Activated CD8-positive, alpha-beta T cell treated with anti-CD3 and anti-CD28 coated beads for 36 hours (primary cell): ENCODE results near the gene CTBP1. TPM values are rescaled to one million over a fixed set of nuclear protein-coding genes. Genes with fewer than 3 reads are reported as not detected.

Source experiments
- ATAC-seq: fragments of 200-7000 bp; cut with Tn5 transposase; one replicate; pipeline ENCODE4 v1.10.0; 2021; ENCODE audit warnings: mild to moderate bottlenecking, moderate library complexity
- CTCF ChIA-PET: fragments of 350-600 bp; sonication (Branson Sonifier 250); formaldehyde crosslinking; loops from one replicate; lab custom pipeline; 2021; ENCODE audit warnings: antibody characterized with exemption; lab: Charles Lee
- POLR2A ChIA-PET: fragments of 350-600 bp; sonication (Branson Sonifier 250); formaldehyde crosslinking; loops from one replicate; lab custom pipeline; 2021; ENCODE audit warnings: antibody characterized with exemption; lab: Charles Lee
- DNase-seq: peaks from one replicate; pipeline ENCODE4 v3.0.0-alpha.2; 2020
- H3K27ac Mint-ChIP-seq: one replicate; pipeline ENCODE4 v1.8.0; 2021; ENCODE audit warnings: mild to moderate bottlenecking, mixed read lengths
- H3K27me3 Mint-ChIP-seq: one replicate; pipeline ENCODE4 v1.8.0; 2021; ENCODE audit warnings: mixed read lengths
- H3K36me3 Mint-ChIP-seq: one replicate; pipeline ENCODE4 v1.8.0; 2021; ENCODE audit warnings: low read depth, mixed read lengths
- H3K4me1 Mint-ChIP-seq: one replicate; pipeline ENCODE4 v1.8.0; 2021; ENCODE audit warnings: low read depth, mixed read lengths
- H3K4me3 Mint-ChIP-seq: one replicate; pipeline ENCODE4 v1.8.0; 2021; ENCODE audit warnings: mild to moderate bottlenecking, moderate library complexity, mixed read lengths
- H3K9me3 Mint-ChIP-seq: one replicate; pipeline ENCODE4 v1.8.0; 2021; ENCODE audit warnings: mixed read lengths
- intact Hi-C: fragments of 100-400 bp; cut with micrococcal nuclease; formaldehyde crosslinking; loops from one replicate; pipeline ENCODE4 v1.10.0; 2022
- total RNA-seq, 2 experiments: library from RNA; stranded (reverse); gene quantifications; one replicate each; pipeline ENCODE4 v1.2.3, GENCODE V29; 2021
- TF ChIP-seq, protein P1 (sequence below): fragments of 200-600 bp; IDR thresholded peaks from one replicate; pipeline ENCODE4 v1.8.0; 2022; ENCODE audit warnings: antibody characterized with exemption, mild to moderate bottlenecking

The CTBP1 gene
- total RNA-seq, 2 experiments from 2014 or later, result 136 TPM

DNA sequence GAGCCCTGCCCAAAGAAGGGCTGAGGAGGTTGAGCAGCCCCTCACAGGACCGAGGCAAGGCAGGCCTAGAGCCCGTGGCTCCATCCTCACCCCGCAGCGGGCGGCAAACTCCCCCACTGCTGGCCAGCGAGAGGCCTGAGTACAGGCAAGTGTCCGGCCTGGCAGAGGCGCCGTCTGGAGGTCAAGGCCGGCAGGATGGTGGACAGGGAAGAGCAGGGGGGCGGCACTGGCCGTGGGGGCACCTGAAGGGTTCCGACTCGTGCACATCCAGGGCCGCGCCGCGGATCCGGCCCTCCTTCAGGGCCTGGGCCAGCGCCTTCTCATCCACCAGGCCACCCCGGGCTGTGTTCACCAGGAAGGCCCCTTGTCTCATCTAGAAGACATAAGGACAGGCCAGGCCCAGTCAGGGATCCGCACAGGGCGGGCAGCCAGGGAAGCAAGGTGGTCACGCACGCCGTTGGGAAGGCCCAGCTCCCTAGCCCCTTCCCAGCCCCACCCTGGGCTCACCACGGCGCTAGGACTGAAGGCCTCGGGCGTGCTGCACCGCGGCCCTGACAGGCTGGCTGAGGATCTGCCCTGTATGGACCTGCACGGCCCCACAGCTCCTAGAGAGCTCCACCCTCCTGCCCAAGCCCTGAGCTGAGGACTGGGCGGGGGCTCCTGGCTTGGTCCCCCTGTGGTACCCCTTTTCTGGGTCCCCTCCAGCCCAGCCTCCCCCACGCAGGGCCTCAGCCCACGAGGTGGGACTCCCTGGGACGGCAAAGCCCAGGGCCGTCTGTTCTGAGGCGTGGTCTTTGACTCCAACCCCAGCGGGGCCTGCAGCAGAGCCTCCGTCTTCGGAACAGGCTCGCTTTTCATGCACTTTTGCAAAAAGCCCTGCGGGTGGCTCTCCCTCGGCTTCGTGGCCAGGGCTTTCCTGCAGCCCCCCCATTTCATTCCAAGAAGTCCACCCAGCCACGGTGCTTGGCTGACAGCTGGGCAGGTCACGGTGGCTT is 34.5 kb downstream of the CTBP1 start:
- peaks cover 35% of the 10 kb centered on the region for H3K4me1 Mint-ChIP-seq
- H3K27me3 Mint-ChIP-seq, result no peaks in the 10 kb centered on the region
- H3K4me3 Mint-ChIP-seq, result no peak overlapping the region
- CTCF ChIA-PET, result no interaction called here
- POLR2A ChIA-PET, result interaction anchor here (0.7 to 4.4 kb wide), 3 partner anchors 12 to 33 kb away, joined by 3 to 21 read pairs (median 3); no protein-coding TSS in a partner anchor
- no peaks in the 10 kb centered on the region for H3K9me3 Mint-ChIP-seq
- DNase-seq, result no peak
- intact Hi-C loops, result no loop called here
- no peak overlapping the region for H3K27ac Mint-ChIP-seq
- ATAC-seq, result no peak
- TF ChIP-seq, protein P1, sequence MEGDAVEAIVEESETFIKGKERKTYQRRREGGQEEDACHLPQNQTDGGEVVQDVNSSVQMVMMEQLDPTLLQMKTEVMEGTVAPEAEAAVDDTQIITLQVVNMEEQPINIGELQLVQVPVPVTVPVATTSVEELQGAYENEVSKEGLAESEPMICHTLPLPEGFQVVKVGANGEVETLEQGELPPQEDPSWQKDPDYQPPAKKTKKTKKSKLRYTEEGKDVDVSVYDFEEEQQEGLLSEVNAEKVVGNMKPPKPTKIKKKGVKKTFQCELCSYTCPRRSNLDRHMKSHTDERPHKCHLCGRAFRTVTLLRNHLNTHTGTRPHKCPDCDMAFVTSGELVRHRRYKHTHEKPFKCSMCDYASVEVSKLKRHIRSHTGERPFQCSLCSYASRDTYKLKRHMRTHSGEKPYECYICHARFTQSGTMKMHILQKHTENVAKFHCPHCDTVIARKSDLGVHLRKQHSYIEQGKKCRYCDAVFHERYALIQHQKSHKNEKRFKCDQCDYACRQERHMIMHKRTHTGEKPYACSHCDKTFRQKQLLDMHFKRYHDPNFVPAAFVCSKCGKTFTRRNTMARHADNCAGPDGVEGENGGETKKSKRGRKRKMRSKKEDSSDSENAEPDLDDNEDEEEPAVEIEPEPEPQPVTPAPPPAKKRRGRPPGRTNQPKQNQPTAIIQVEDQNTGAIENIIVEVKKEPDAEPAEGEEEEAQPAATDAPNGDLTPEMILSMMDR, result no peak
- H3K36me3 Mint-ChIP-seq, result peaks cover 32% of the 10 kb centered on the region

DNA sequence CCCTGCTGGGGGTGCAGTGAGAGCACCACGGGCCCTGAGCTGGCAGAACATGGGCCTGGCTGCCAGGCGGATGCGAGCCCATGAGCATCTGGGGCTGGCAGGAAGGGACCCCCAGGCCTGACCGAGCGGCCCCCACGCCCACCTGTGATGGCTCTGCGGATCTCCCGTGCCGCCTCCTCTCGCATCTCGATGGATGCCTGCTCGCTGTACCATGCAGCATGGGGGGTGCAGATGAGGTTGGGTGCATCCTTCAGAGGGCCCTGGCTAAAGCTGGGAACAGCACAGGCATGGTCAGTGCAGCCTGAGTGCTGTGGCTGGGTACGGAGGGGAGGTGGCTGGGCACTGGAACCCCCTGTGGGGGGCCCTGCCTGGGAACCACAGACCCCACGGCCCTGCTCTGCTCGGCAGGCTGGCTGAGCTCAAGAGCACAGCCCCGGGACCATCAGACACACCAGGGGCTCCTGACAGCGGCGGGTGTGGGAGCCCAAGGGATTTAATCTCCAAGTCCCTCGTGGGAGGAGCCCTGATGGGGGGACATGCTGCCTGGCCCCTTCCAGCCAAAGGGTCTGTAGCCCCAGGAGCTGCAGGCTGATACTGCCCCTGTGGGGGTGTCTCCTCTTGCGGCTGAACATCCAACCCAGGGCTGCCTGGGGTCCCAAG is 35.5 kb downstream of the CTBP1 start:
- TF ChIP-seq, protein P1, result no peak
- H3K27ac Mint-ChIP-seq, result no peak overlapping the region
- no peak for ATAC-seq
- peaks cover 30% of the 10 kb centered on the region for H3K4me1 Mint-ChIP-seq
- ChIA-PET CTCF (no interaction called here), POLR2A (interaction anchor here (0.5 to 0.9 kb wide), 3 partner anchors 10 to 142 kb away, joined by 3 to 4 read pairs (median 3); no protein-coding TSS in a partner anchor)
- intact Hi-C loops, result no loop called here
- no peaks in the 10 kb centered on the region for H3K9me3 Mint-ChIP-seq
- DNase-seq, result no peak
- H3K27me3 Mint-ChIP-seq, result no peaks in the 10 kb centered on the region
- peaks cover 25% of the 10 kb centered on the region for H3K36me3 Mint-ChIP-seq
- no peak overlapping the region for H3K4me3 Mint-ChIP-seq

DNA sequence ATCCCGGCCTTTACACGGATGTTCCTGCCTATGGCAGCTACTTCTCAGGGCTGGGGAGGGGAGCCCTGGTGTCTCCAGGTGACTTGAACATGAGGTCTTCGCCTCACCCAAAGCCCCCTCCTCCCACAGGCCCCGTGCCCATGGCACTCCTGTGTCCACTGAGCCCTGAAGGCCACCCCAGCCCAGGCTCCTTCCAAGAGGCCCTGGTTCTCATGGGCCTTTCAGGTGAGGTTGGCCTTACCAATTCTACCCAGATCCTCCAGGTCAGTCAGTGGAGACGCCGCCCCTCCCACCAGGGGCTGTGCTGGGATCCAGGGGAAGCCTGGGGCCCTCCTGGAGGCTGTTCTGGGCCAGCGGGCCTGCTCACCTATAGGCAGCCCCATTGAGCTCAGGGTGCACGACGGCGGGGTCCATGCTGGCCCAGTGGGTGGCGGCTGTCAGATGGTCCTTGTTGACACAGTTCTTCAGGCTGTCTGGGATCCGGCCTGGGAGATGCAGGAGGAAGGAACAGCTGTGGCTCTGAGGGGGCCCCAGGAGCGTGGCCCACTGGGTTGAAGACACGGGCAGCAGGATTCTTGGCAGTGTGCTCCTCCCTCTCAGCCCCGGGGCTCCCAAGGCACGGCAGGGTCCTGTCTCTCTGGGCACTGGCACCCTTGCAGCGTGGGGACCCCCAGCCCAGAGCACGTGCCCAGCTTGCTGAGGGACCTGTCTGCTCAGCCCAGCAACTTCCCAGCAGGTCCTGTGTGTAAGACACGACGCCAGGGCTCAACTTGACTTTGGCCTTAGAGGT is 36.2 kb downstream of the CTBP1 start:
- CTCF ChIA-PET, result no interaction called here
- H3K36me3 Mint-ChIP-seq, result peaks cover 23% of the 10 kb centered on the region
- no peaks in the 10 kb centered on the region for H3K27me3 Mint-ChIP-seq

DNA sequence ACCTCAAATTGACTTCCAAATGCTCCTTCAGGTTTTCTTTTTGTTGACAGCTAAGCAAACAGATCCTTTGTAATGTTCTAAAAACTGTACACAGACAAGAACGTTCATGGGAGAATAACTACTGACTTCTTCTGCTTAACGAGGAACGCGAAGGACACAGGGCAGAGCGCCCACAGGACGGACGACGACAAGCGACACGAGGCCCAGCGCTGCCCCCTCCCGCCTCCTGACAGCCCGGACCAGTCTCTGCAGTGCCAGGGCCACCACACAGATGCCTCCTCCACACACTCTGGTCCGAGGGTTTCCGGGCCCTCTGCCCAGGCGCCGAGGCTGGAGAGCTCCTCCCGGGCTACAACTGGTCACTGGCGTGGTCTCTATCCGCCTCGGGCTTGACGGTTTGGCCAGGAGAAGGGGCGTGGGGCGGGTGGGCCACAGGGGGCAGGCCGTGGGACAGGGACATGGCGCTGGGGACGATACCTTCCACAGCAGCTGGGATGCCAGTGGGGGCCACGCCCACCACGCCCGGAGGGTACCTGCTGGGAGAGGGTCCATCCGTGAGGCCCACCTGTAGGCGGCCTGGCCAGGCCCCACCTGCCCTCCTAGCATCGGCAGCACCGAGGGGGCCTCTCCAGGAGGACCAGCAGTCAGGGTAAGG is 36.9 kb downstream of the CTBP1 start:
- POLR2A ChIA-PET, result no interaction called here
- no peaks in the 10 kb centered on the region for H3K9me3 Mint-ChIP-seq
- intact Hi-C loops, result no loop called here
- peaks cover 18% of the 10 kb centered on the region for H3K4me1 Mint-ChIP-seq
- no peaks in the 10 kb centered on the region for H3K27me3 Mint-ChIP-seq
- no peak for ATAC-seq
- CTCF ChIA-PET, result no interaction called here
- H3K4me3 Mint-ChIP-seq, result no peak overlapping the region
- no peak overlapping the region for H3K27ac Mint-ChIP-seq
- TF ChIP-seq, protein P1, result no peak
- H3K36me3 Mint-ChIP-seq, result peaks cover 16% of the 10 kb centered on the region
- no peak for DNase-seq

More for the DNA sequence above, 36.2 kb downstream of the CTBP1 start:
- Mint-ChIP-seq H3K27ac (no peak overlapping the region), H3K4me3 (no peak overlapping the region), H3K9me3 (no peaks in the 10 kb centered on the region), H3K4me1 (peaks cover 25% of the 10 kb centered on the region)
- no peak for ATAC-seq
- TF ChIP-seq, protein P1, result no peak
- intact Hi-C loops, result no loop called here
- no peak for DNase-seq
- POLR2A ChIA-PET, result interaction anchor here (0.5 to 0.9 kb wide), 2 partner anchors 9 to 143 kb away, joined by 3 to 4 read pairs; no protein-coding TSS in a partner anchor
